K562 (cell line): Measurements from ENCODE around the gene CDKN2AIPNL. TPM values are rescaled to one million over a fixed set of nuclear protein-coding genes. Genes with fewer than 3 reads are reported as not detected.

ENCODE experiments used
- ATAC-seq: fragments of 200-7000 bp; cut with Tn5 transposase; 3 replicates; pipeline ENCODE4 v1.9.1; 2020; ENCODE audit warnings: moderate library complexity
- BruUV-seq: library from RNA; stranded (reverse); fragments of 400-500 nt; replicated peaks from 2 replicates; lab custom pipeline; 2021; lab: Mats Ljungman, UMichigan
- CTCF ChIA-PET: fragments of 300-600 bp; formaldehyde crosslinking; extraction: SDS; loops from one replicate; lab custom pipeline; 2021; ENCODE audit warnings: low intra/inter-chr PET ratio; lab: Yijun Ruan, JAX
- POLR2A ChIA-PET: fragments of 300-600, 350-650 bp; sonication (Branson Sonifier 250); formaldehyde crosslinking; extraction: SDS; loops from one replicate; lab custom pipeline; 2021; ENCODE audit warnings: antibody characterized with exemption, inconsistent platforms; lab: Yijun Ruan, JAX
- DNase-seq, 4 experiments: peaks; one replicate each; pipeline versions ENCODE4 v3.0.0 to v3.0.0-alpha.2; 2011 to 2018; ENCODE audit warnings: low spot score in 3 of 4, mixed read lengths in 3 of 4; ENCODE audit errors: extremely low read depth in 1 of 4
- FAIRE-seq: peaks from 2 replicates; lab custom pipeline; 2011; peaks lifted over from hg19 to GRCh38; lab: Jason Lieb, UNC
- H2AFZ ChIP-seq: 2 replicates; pipeline ENCODE4 v1.6.0; 2011; ENCODE audit warnings: low read depth, low read length, control low read depth, inconsistent platforms
- H3K27ac ChIP-seq: fragments of 200-600 bp; 3 replicates; pipeline ENCODE4 v1.8.0; 2011; ENCODE audit warnings: low read depth, mild to moderate bottlenecking, control low read depth, inconsistent platforms, low read length, moderate library complexity, mixed read lengths; ENCODE audit errors: extremely low read depth
- H3K27me3 ChIP-seq, 2 experiments: fragments of 300-600 bp in 1 of 2; 2 replicates in 1 of 2; 3 replicates in 1 of 2; pipeline versions ENCODE4 v1.6.0 to v1.8.0; 2011; ENCODE audit warnings: inconsistent platforms in 2 of 2, low read length in 2 of 2, mild to moderate bottlenecking in 1 of 2, mixed read lengths in 1 of 2, moderate library complexity in 1 of 2; ENCODE audit not compliant: control insufficient read depth in 2 of 2, insufficient read depth in 2 of 2
- H3K36me3 ChIP-seq: fragments of 300-600 bp; 3 replicates; pipeline ENCODE4 v1.8.0; 2011; ENCODE audit warnings: mild to moderate bottlenecking, low read length, inconsistent platforms; ENCODE audit not compliant: control insufficient read depth, insufficient read depth
- H3K4me1 ChIP-seq, 2 experiments: fragments of 200-600 bp in 1 of 2; replicated peaks in 1 of 2; 2 replicates in 1 of 2; 3 replicates in 1 of 2; pipeline versions ENCODE4 v1.5.1 to v1.8.0; 2011; ENCODE audit warnings: inconsistent platforms in 2 of 2, low read length in 2 of 2, mild to moderate bottlenecking in 1 of 2, mixed read lengths in 1 of 2, moderate library complexity in 1 of 2; ENCODE audit not compliant: control insufficient read depth in 2 of 2, insufficient read depth in 2 of 2
- H3K4me2 ChIP-seq: 2 replicates; pipeline ENCODE4 v1.6.1; 2011; ENCODE audit warnings: low read length, control low read depth, inconsistent platforms, mixed read lengths; ENCODE audit not compliant: insufficient read depth
- H3K4me3 ChIP-seq: fragments of 200-600 bp; sonication (generic), shearing (Covaris generic); 2 replicates; pipeline ENCODE4 v1.5.1; 2016; ENCODE audit warnings: control low read depth, inconsistent platforms
- H3K79me2 ChIP-seq: fragments of 200-600 bp; 3 replicates; pipeline ENCODE4 v1.8.0; 2011; ENCODE audit warnings: low read length, inconsistent platforms; ENCODE audit not compliant: control insufficient read depth, insufficient read depth
- H3K9ac ChIP-seq, 2 experiments: 2 replicates each; pipeline versions ENCODE4 v1.6.0 to v1.6.1; 2011; ENCODE audit warnings: low read depth in 2 of 2, low read length in 2 of 2, control low read depth in 1 of 2, inconsistent platforms in 1 of 2, mild to moderate bottlenecking in 1 of 2, mixed read lengths in 1 of 2; ENCODE audit not compliant: insufficient read depth in 1 of 2
- H3K9me1 ChIP-seq: one replicate; pipeline ENCODE4 v1.6.0; 2011; ENCODE audit warnings: inconsistent platforms, mild to moderate bottlenecking, low read length, moderate library complexity; ENCODE audit not compliant: control insufficient read depth, insufficient read depth
- H3K9me3 ChIP-seq: replicated peaks from 2 replicates; pipeline ENCODE4 v1.5.1; 2011; ENCODE audit warnings: low read depth, low read length, inconsistent platforms; ENCODE audit not compliant: control insufficient read depth, insufficient read depth
- H4K20me1 ChIP-seq: replicated peaks from 2 replicates; pipeline ENCODE4 v1.6.1; 2011; ENCODE audit warnings: low read length, inconsistent platforms, mixed read lengths; ENCODE audit not compliant: control insufficient read depth, insufficient read depth
- GMEB1 ChIP-seq: fragments of 250-450 bp; sonication (Bioruptor Pico); IDR thresholded peaks from 2 replicates; pipeline ENCODE4 v1.4.0; 2020; ENCODE audit warnings: mild to moderate bottlenecking
- HINFP ChIP-seq: fragments of 450-650 bp; conservative IDR thresholded peaks from 2 replicates; pipeline ENCODE4 v1.6.1; 2016; ENCODE audit warnings: missing genetic modification characterization, low read depth, mild to moderate bottlenecking, control low read depth, missing compliant biosample characterization
- ILF3 ChIP-seq: fragments of 450-650 bp; IDR thresholded peaks from 2 replicates; pipeline ENCODE4 v1.6.1; 2018; ENCODE audit warnings: antibody characterized with exemption, mild to moderate bottlenecking, moderate library complexity, borderline replicate concordance
- JUND ChIP-seq, 2 experiments: IDR thresholded peaks; 2 replicates in 1 of 2; 3 replicates in 1 of 2; pipeline ENCODE4 v1.6.1; 2011; ENCODE audit warnings: borderline replicate concordance in 2 of 2, low read depth in 2 of 2, low read length in 2 of 2, improper control_type of control experiment in 1 of 2, missing biosample characterization in 1 of 2, missing genetic modification characterization in 1 of 2, missing genetic modification reagents in 1 of 2
- MCM7 ChIP-seq, 2 experiments: fragments of 450-650 bp; IDR thresholded peaks; 2 replicates each; pipeline ENCODE4 v1.6.1; 2016 to 2018
- PCBP2 ChIP-seq: fragments of 200-400 bp; formaldehyde crosslinking; IDR thresholded peaks from 2 replicates; pipeline ENCODE4 v1.6.1; 2018; ENCODE audit warnings: low read length, low read depth, mild to moderate bottlenecking, moderate library complexity; ENCODE audit not compliant: poor library complexity, severe bottlenecking
- YY1 ChIP-seq, 3 experiments: IDR thresholded peaks; 2 replicates each; pipeline ENCODE4 v1.6.1; 2011; ENCODE audit warnings: low read length in 2 of 3, mild to moderate bottlenecking in 2 of 3, moderate library complexity in 2 of 3, borderline replicate concordance in 1 of 3, control low read depth in 1 of 3, low read depth in 1 of 3; ENCODE audit not compliant: insufficient read depth in 3 of 3, insufficient replicate concordance in 2 of 3, control insufficient read depth in 1 of 3, insufficient read length in 1 of 3; ENCODE audit errors: extremely low read depth in 1 of 3
- ZNF239 ChIP-seq: fragments of 250-450 bp; sonication (Bioruptor Pico); IDR thresholded peaks from 2 replicates; pipeline ENCODE4 v1.4.0; 2020; ENCODE audit warnings: mild to moderate bottlenecking
- WGBS: fragments of 100-300 bp; shearing (Covaris generic); methylation state at CpG from one replicate; pipeline ENCODE4 v1.1.6; 2016; ENCODE audit warnings: low coverage, mixed read lengths; ENCODE audit not compliant: insufficient coverage; ENCODE audit errors: missing lambda C conversion rate; 5-methylcytosine and 5-hydroxymethylcytosine counted together
- in situ Hi-C: fragments of 300-500 bp; cut with MboI; formaldehyde crosslinking; loops from 4 replicates; pipeline ENCODE4 v1.15.0; 2018; ENCODE audit warnings: inconsistent platforms, mixed read lengths
- intact Hi-C: fragments of 100-400 bp; cut with micrococcal nuclease; formaldehyde crosslinking; loops from 2 replicates; pipeline ENCODE4 v1.14.2; 2022
- polyA plus RNA-seq, 8 experiments: library from polyadenylated mRNA; depleted of rRNA in 4 of 8; stranded (reverse) in 5 of 8; unstranded in 3 of 8; fragments of >200 nt; fragmentation: Nextera tagmentation in 2 of 8; fragmentation: Illumina TruSeq in 1 of 8; extraction: Ambion mirVana in 2 of 8; extraction: Trizol in 1 of 8; gene quantifications; 2 replicates each; pipeline versions ENCODE4 v1.2.1 to v1.2.3, GENCODE V29; 2011 to 2014; ENCODE audit warnings: inconsistent platforms in 1 of 8, missing spikeins in 1 of 8
- total RNA-seq, 7 experiments: library from RNA; depleted of rRNA in 6 of 7; stranded (reverse); fragments of >200 nt in 6 of 7; fragmentation: Illumina TruSeq in 2 of 7; extraction: Trizol in 2 of 7; gene quantifications; 2 replicates each; pipeline versions ENCODE4 v1.2.1 to v1.2.3, GENCODE V29; 2011 to 2021; ENCODE audit warnings: low replicate concordance in 1 of 7
- TF ChIP-seq, protein P1 (sequence below), 2 experiments: fragments of 450-650 bp; conservative IDR thresholded peaks; 2 replicates each; pipeline ENCODE4 v1.6.1; 2017; ENCODE audit warnings: mild to moderate bottlenecking in 2 of 2, moderate library complexity in 2 of 2
- TF ChIP-seq, protein P2 (sequence below): fragments of 450-650 bp; conservative IDR thresholded peaks from 2 replicates; pipeline ENCODE4 v1.6.1; 2016; ENCODE audit warnings: missing genetic modification characterization, low read depth, mild to moderate bottlenecking, missing compliant biosample characterization, moderate library complexity

The CDKN2AIPNL gene
- total and polyA plus RNA-seq, 9 of the 15 experiments (the other 6 are each of a cell fraction or from before 2014, with no cell fraction given), result 19.9 to 46.9 (median 42.2) TPM

GRCh38 chr5:134410822-134411221, 859 bp downstream of the CDKN2AIPNL start:
- no peak overlapping the region for H2AFZ ChIP-seq
- no TSS peak for BruUV-seq
- H3K27ac ChIP-seq, result peak overlapping the region; percentile 10; the same call in 1 of the 3 replicates
- H4K20me1 ChIP-seq, result no peaks in the 10 kb centered on the region
- peaks cover 28% of the 10 kb centered on the region; the same call in 2 of the 3 replicates for H3K36me3 ChIP-seq
- ATAC-seq (no peak), FAIRE-seq (peak; percentile 42), DNase-seq (no peak)
- no peaks in the 10 kb centered on the region for H3K9me1 ChIP-seq
- ChIA-PET CTCF (interaction anchor here (1.6 kb wide), 1 partner anchor 102 kb away, joined by 3 read pairs; no protein-coding TSS in a partner anchor), POLR2A (interaction anchor here (1.0 to 2.2 kb wide), 8 partner anchors 11 to 114 kb away, joined by 3 to 18 read pairs (median 4); partner anchors contain the start of gene JADE2)
- H3K4me1 ChIP-seq, result peaks cover 18 to 25% of the 10 kb centered on the region in 2 experiments
- H3K4me3 ChIP-seq, result peak overlapping the region; percentile 84
- peaks cover 28% of the 10 kb centered on the region for H3K79me2 ChIP-seq
- no peaks in the 10 kb centered on the region for H3K27me3 ChIP-seq
- H3K9me3 ChIP-seq, result no peaks in the 10 kb centered on the region
- H3K4me2 ChIP-seq, result peak overlapping the region; percentile 87
- peak overlapping the region; percentile 77 to 79; a peak in 3 of 4 replicates for H3K9ac ChIP-seq
- in situ Hi-C loops (loop anchor here (5.0 kb wide), 1 partner anchor 101 kb away; no protein-coding TSS in a partner anchor), intact Hi-C loops (loop anchor here (2.0 to 5.0 kb wide), 4 partner anchors 56 to 166 kb away; no protein-coding TSS in a partner anchor)
- 18% methylated on average over 4 of the region's 4 CpGs for WGBS
- no peak for TF ChIP-seq PCBP2
- TF ChIP-seq HINFP (tag), result no peak
- no peak for TF ChIP-seq ZNF239 (CRISPR knock-in tag)
- no peak for TF ChIP-seq ILF3
- TF ChIP-seq JUND (IDR thresholded peaks at IDR 0.05; ENCODE audit: borderline replicate concordance, low read depth, low read length), result no peak
- TF ChIP-seq JUND (tag; IDR thresholded peaks at IDR 0.05; ENCODE audit: borderline replicate concordance, low read depth, low read length), result no peak
- TF ChIP-seq YY1 (IDR thresholded peaks at IDR 0.05; ENCODE audit: borderline replicate concordance in 1 of 3, control insufficient read depth in 1 of 3, extremely low read depth in 1 of 3, insufficient read depth in 3 of 3, insufficient read length in 1 of 3, insufficient replicate concordance in 2 of 3, low read depth in 1 of 3, low read length in 2 of 3), result peak in 1 of 3 experiments; percentile 51
- no peak for TF ChIP-seq MCM7 (IDR thresholded peaks at IDR 0.05)
- TF ChIP-seq, protein P1, sequence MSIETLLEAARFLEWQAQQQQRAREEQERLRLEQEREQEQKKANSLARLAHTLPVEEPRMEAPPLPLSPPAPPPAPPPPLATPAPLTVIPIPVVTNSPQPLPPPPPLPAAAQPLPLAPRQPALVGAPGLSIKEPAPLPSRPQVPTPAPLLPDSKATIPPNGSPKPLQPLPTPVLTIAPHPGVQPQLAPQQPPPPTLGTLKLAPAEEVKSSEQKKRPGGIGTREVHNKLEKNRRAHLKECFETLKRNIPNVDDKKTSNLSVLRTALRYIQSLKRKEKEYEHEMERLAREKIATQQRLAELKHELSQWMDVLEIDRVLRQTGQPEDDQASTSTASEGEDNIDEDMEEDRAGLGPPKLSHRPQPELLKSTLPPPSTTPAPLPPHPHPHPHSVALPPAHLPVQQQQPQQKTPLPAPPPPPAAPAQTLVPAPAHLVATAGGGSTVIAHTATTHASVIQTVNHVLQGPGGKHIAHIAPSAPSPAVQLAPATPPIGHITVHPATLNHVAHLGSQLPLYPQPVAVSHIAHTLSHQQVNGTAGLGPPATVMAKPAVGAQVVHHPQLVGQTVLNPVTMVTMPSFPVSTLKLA (conservative IDR thresholded peaks at IDR 0.05), result 0 out of 4 replicates have a peak, but pooled peaks of 1 of the 2 experiments have one; percentile 8
- TF ChIP-seq GMEB1 (CRISPR knock-in tag), result no peak
- TF ChIP-seq, protein P2, sequence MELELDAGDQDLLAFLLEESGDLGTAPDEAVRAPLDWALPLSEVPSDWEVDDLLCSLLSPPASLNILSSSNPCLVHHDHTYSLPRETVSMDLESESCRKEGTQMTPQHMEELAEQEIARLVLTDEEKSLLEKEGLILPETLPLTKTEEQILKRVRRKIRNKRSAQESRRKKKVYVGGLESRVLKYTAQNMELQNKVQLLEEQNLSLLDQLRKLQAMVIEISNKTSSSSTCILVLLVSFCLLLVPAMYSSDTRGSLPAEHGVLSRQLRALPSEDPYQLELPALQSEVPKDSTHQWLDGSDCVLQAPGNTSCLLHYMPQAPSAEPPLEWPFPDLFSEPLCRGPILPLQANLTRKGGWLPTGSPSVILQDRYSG (tag), result no peak
